SW480 (cell line): ENCODE data around the gene TNFRSF13B.
A peak's percentile ranks its signal among the peaks of the same experiment; 100 is the strongest.
"Not testable (repeated sequence)": the region's sequence is repeated elsewhere in the genome, so short reads cannot be mapped to it uniquely, and the experiment has no call there.

ENCODE experiments used
- DNase-seq: peaks from one replicate; pipeline ENCODE4 v3.0.0-alpha.2; 2016; ENCODE audit warnings: low spot score

Gene TNFRSF13B

GRCh38 chr17:16909472-16910246 is 62.3 kb downstream of the TNFRSF13B start:
- no peak for DNase-seq

- no peak for DNase-seq
These were observed 63.6 kb downstream of the TNFRSF13B start for GRCh38 chr17:16908273-16908672.

- DNase-seq = no peak
These were observed 65.2 kb downstream of the TNFRSF13B start for GRCh38 chr17:16906680-16907079.

DNA sequence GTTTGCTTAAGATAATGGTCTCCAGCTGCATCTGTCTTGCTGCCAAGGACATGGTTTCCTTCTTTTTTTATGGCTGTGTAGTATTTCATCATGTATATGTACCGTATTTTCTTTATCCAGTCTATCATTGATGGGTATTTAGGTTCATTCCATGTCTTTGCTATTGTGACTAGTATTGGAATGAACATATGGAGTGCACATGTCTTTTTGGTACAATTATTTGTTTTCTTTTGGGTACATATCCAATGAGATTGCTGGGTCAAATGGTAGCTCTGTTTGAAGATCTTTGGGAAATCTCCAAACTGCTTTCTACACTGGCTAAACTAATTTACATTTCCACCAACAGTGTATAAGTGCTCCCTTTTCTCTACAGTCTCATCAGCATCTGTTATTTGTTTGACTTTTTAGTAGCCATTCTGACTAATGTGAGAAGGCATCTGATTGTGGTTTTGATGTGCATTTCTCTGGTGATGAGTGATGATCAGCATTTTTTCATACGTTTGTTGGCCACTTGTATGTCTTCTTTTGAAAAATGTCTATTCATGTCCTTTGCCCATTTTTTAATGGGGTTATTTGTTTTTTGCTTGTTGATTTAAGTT is 66.2 kb downstream of the TNFRSF13B start:
- DNase-seq = peak; percentile 52

- not testable (repeated sequence) for DNase-seq
These were observed 68.8 kb downstream of the TNFRSF13B start for GRCh38 chr17:16903070-16903469.

GRCh38 chr17:16900288-16900882 is 71.5 kb downstream of the TNFRSF13B start:
- no peak for DNase-seq

- DNase-seq = not testable (repeated sequence)
These were observed 74.6 kb downstream of the TNFRSF13B start for GRCh38 chr17:16897211-16897896.

GRCh38 chr17:16896235-16896634 is 75.7 kb downstream of the TNFRSF13B start:
- not testable (repeated sequence) for DNase-seq

GRCh38 chr17:16893527-16893926 is 78.4 kb downstream of the TNFRSF13B start:
- not testable (repeated sequence) for DNase-seq

- DNase-seq = not testable (repeated sequence)
These were observed 79.0 kb downstream of the TNFRSF13B start for GRCh38 chr17:16892876-16893454.

DNA sequence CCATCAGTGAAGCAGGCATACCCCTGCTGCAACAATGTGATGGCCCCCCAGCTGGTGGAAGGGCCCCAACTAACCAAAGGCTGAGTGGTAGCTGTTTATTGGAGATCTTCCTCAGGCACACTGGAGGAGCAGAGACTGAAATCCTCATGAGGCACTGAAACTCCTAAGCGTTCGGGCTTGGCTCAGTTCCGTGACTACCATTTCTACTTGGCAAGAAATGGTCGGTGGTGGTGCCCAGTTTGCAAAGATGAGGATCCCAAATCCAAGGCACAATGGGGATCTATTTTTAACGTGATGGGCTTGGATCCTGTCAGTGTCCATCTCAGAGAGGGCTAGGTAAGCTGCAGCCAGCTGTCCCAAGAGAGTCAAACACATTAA is 82.8 kb downstream of the TNFRSF13B start:
- no peak for DNase-seq
